Measurements from ENCODE around the gene YPEL1. TPM values are rescaled to one million over a fixed set of nuclear protein-coding genes. Genes with fewer than 3 reads are reported as not detected.
A peak's percentile ranks its signal among the peaks of the same experiment; 100 is the strongest.
"Not testable (repeated sequence)": the region's sequence is repeated elsewhere in the genome, so short reads cannot be mapped to it uniquely, and the experiment has no call there.

YPEL1 gene
- total RNA-seq, 1 experiment from 2014 or later = 0.07 TPM

GRCh38 chr22:21753374-21754111, 17.9 kb upstream of the YPEL1 start:
- no peak overlapping the region for H3K4me3 Mint-ChIP-seq (ENCODE audit: unreplicated experiment)
- DNase-seq (ENCODE audit: unreplicated experiment) = no peak
- no peak overlapping the region for H3K27ac Mint-ChIP-seq (ENCODE audit: low read depth, unreplicated experiment)
- POLR2A ChIA-PET = interaction anchor here (0.7 kb wide), 1 partner anchor 9 kb away, joined by 4 read pairs; no protein-coding TSS in a partner anchor
- TF ChIP-seq CTCF (IDR thresholded peaks at IDR 0.05; ENCODE audit: unreplicated experiment) = no peak
- intact Hi-C loops (cut with micrococcal nuclease) = no loop called here
- CTCF ChIA-PET = interaction anchor here (0.6 to 0.7 kb wide), 4 partner anchors 23 to 123 kb away, joined by 3 to 4 read pairs (median 4); no protein-coding TSS in a partner anchor
- H3K4me1 Mint-ChIP-seq (ENCODE audit: insufficient read depth, unreplicated experiment) = no peaks in the 10 kb centered on the region
- no peaks in the 10 kb centered on the region for H3K27me3 Mint-ChIP-seq (ENCODE audit: insufficient read depth, unreplicated experiment)
- H3K9me3 Mint-ChIP-seq (ENCODE audit: unreplicated experiment) = no peaks in the 10 kb centered on the region
- BruUV-seq (replicated peaks) = no TSS peak
- H3K36me3 Mint-ChIP-seq (ENCODE audit: insufficient read depth, unreplicated experiment) = peaks cover 27% of the 10 kb centered on the region

- POLR2A ChIA-PET = interaction anchor here (0.6 kb wide), 2 partner anchors 87 to 114 kb away, joined by 3 to 7 read pairs; no protein-coding TSS in a partner anchor
- no peak for DNase-seq (ENCODE audit: unreplicated experiment)
- H3K27ac Mint-ChIP-seq (ENCODE audit: low read depth, unreplicated experiment) = peak overlapping the region; percentile 37
- intact Hi-C loops (cut with micrococcal nuclease) = no loop called here
- peaks cover 14% of the 10 kb centered on the region for H3K36me3 Mint-ChIP-seq (ENCODE audit: insufficient read depth, unreplicated experiment)
- no peaks in the 10 kb centered on the region for H3K4me1 Mint-ChIP-seq (ENCODE audit: insufficient read depth, unreplicated experiment)
- H3K27me3 Mint-ChIP-seq (ENCODE audit: insufficient read depth, unreplicated experiment) = no peaks in the 10 kb centered on the region
- CTCF ChIA-PET = interaction anchor here (0.6 to 0.7 kb wide), 2 partner anchors 153 to 310 kb away, joined by 3 to 4 read pairs; no protein-coding TSS in a partner anchor
- H3K4me3 Mint-ChIP-seq (ENCODE audit: unreplicated experiment) = no peak overlapping the region
- BruUV-seq (replicated peaks) = no TSS peak
- TF ChIP-seq CTCF (IDR thresholded peaks at IDR 0.05; ENCODE audit: unreplicated experiment) = no peak
- H3K9me3 Mint-ChIP-seq (ENCODE audit: unreplicated experiment) = no peaks in the 10 kb centered on the region
These were observed 16.7 kb upstream of the YPEL1 start for GRCh38 chr22:21752276-21752675.

- TF ChIP-seq CTCF (IDR thresholded peaks at IDR 0.05; ENCODE audit: unreplicated experiment) = no peak
- Mint-ChIP-seq H3K36me3 (ENCODE audit: insufficient read depth, unreplicated experiment) (no peaks in the 10 kb centered on the region), H3K4me1 (ENCODE audit: insufficient read depth, unreplicated experiment) (no peaks in the 10 kb centered on the region), H3K27ac (ENCODE audit: low read depth, unreplicated experiment) (no peak overlapping the region), H3K9me3 (ENCODE audit: unreplicated experiment) (no peaks in the 10 kb centered on the region), H3K27me3 (ENCODE audit: insufficient read depth, unreplicated experiment) (peaks cover 14% of the 10 kb centered on the region), H3K4me3 (ENCODE audit: unreplicated experiment) (no peak overlapping the region)
- BruUV-seq (replicated peaks) = no TSS peak
- intact Hi-C loops (cut with micrococcal nuclease) = no loop called here
- CTCF ChIA-PET = no interaction called here
- DNase-seq (ENCODE audit: unreplicated experiment) = no peak
- POLR2A ChIA-PET = no interaction called here
These were observed 10.4 kb upstream of the YPEL1 start for GRCh38 chr22:21745948-21746347.

- H3K4me3 Mint-ChIP-seq (ENCODE audit: unreplicated experiment); H3K4me1 Mint-ChIP-seq (ENCODE audit: insufficient read depth, unreplicated experiment); H3K27ac Mint-ChIP-seq (ENCODE audit: low read depth, unreplicated experiment); BruUV-seq (replicated peaks); POLR2A ChIA-PET; intact Hi-C loops (cut with micrococcal nuclease); H3K36me3 Mint-ChIP-seq (ENCODE audit: insufficient read depth, unreplicated experiment); H3K9me3 Mint-ChIP-seq (ENCODE audit: unreplicated experiment): not testable (repeated sequence)
- peak; percentile 36 for DNase-seq (ENCODE audit: unreplicated experiment)
- peaks cover 25% of the 10 kb centered on the region for H3K27me3 Mint-ChIP-seq (ENCODE audit: insufficient read depth, unreplicated experiment)
- CTCF ChIA-PET = interaction anchor here (1.0 kb wide), 1 partner anchor 191 kb away, joined by 4 read pairs; no protein-coding TSS in a partner anchor
These were observed 9.3 kb upstream of the YPEL1 start for GRCh38 chr22:21744917-21745316.

Data from MCF 10A (cell line).